ENCODE data around the gene TMEM237. TPM values are rescaled to one million over a fixed set of nuclear protein-coding genes. Genes with fewer than 3 reads are reported as not detected.

The TMEM237 gene
- total and polyA plus RNA-seq, 4 donors, result 1.2 to 5.2 (median 2.2) TPM

DNA sequence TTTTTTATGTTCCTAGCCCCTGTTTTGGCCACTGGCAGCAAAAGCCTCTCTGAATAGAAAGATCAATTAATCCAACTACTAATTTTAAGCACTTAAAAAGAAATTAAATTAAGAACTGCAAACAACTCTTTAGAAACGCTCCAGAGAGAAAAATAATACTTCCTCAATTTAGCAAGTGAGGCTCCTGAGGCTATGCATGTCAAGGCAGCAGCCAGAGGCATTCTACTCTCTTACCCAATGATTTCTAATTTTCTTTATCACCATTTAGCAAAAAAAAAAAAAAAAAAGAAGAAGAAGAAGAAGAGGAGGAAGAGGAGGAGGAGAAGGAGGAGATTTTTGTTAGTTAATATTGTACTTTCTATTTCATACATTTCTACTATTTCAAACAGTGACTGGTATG is 68.5 kb downstream of the TMEM237 start:
- no peak overlapping the region for H3K27ac ChIP-seq (ENCODE audit: low read depth in 1 of 2, low read length in 2 of 2)
- no peak for DNase-seq (ENCODE audit: low spot score)
- TF ChIP-seq TAF1 (conservative IDR thresholded peaks at IDR 0.05), result no peak
- TF ChIP-seq, protein P1, sequence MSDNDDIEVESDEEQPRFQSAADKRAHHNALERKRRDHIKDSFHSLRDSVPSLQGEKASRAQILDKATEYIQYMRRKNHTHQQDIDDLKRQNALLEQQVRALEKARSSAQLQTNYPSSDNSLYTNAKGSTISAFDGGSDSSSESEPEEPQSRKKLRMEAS (IDR thresholded peaks at IDR 0.05), result no peak
- no peak for TF ChIP-seq FOXA1 (IDR thresholded peaks at IDR 0.05)
- TF ChIP-seq HNF4G (IDR thresholded peaks at IDR 0.05), result no peak
- TF ChIP-seq RXRA (IDR thresholded peaks at IDR 0.05), result no peak
- no peak for TF ChIP-seq RAD21 (IDR thresholded peaks at IDR 0.05)
- TF ChIP-seq EGR1 (IDR thresholded peaks at IDR 0.05; ENCODE audit: low read depth in 2 of 2), result no peak
- no peak for TF ChIP-seq GABPA (IDR thresholded peaks at IDR 0.05 in 1 of 2, conservative IDR thresholded peaks at IDR 0.05 in 1 of 2)
- TF ChIP-seq FOXA2 (IDR thresholded peaks at IDR 0.05), result no peak
- TF ChIP-seq, protein P2, sequence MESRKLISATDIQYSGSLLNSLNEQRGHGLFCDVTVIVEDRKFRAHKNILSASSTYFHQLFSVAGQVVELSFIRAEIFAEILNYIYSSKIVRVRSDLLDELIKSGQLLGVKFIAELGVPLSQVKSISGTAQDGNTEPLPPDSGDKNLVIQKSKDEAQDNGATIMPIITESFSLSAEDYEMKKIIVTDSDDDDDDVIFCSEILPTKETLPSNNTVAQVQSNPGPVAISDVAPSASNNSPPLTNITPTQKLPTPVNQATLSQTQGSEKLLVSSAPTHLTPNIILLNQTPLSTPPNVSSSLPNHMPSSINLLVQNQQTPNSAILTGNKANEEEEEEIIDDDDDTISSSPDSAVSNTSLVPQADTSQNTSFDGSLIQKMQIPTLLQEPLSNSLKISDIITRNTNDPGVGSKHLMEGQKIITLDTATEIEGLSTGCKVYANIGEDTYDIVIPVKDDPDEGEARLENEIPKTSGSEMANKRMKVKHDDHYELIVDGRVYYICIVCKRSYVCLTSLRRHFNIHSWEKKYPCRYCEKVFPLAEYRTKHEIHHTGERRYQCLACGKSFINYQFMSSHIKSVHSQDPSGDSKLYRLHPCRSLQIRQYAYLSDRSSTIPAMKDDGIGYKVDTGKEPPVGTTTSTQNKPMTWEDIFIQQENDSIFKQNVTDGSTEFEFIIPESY (IDR thresholded peaks at IDR 0.05), result no peak
- no peak for TF ChIP-seq NR2F2 (IDR thresholded peaks at IDR 0.05)
- no peaks in the 10 kb centered on the region for H3K9me3 ChIP-seq (ENCODE audit: control insufficient read depth in 4 of 4, low read length in 3 of 4)
- no peak overlapping the region for H3K9ac ChIP-seq (ENCODE audit: low read depth in 1 of 2, low read length in 2 of 2)
- no peaks in the 10 kb centered on the region for H3K27me3 ChIP-seq (ENCODE audit: control insufficient read depth in 4 of 4, insufficient read depth in 4 of 4, low read length in 3 of 4)
- H3K36me3 ChIP-seq (ENCODE audit: control insufficient read depth in 4 of 4, insufficient read depth in 3 of 4, low read depth in 1 of 4, low read length in 3 of 4), result no peaks in the 10 kb centered on the region
- 77% methylated on average over 1 of the region's 1 CpG for WGBS
- H3K4me1 ChIP-seq (ENCODE audit: control insufficient read depth in 4 of 4, insufficient read depth in 4 of 4, low read length in 3 of 4), result no peaks in the 10 kb centered on the region
- H3K4me3 ChIP-seq (ENCODE audit: low read depth in 1 of 3, low read length in 3 of 3), result no peak overlapping the region

DNA sequence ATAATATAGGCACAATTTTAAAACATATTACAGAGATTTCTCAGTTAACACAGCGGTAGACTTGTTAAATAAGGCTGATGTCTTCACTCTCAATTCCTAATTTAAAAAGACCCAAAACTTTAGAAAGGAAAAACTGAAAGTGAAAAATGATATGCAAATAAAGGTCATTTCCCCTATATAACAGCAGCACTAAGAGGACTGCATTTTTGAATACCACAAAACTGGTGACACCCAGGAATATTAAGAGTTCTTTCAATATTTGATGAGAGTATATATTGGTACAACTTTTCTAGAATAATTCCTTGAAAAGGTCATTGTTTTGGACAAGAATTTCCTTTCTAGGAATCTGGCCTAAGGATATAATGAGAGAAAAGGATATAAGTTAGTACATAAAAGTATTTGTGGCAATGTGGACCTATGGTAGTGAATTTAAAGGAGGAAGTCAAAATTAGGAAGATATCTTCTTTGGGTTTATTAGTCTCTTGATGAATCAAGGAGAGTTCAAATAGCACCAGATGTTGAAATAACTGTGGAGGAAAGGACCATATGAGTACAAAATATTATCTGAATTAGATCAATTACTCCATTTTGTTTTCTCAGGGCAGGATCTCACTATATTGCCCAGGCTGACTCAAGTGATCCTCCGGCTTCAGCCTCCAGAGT is 70.3 kb downstream of the TMEM237 start:
- Histone ChIP-seq H3K27me3 (ENCODE audit: control insufficient read depth in 4 of 4, insufficient read depth in 4 of 4, low read length in 3 of 4) (no peaks in the 10 kb centered on the region), H3K4me3 (ENCODE audit: low read depth in 1 of 3, low read length in 3 of 3) (no peak overlapping the region), H3K9ac (ENCODE audit: low read depth in 1 of 2, low read length in 2 of 2) (no peak overlapping the region), H3K4me1 (ENCODE audit: control insufficient read depth in 4 of 4, insufficient read depth in 4 of 4, low read length in 3 of 4) (no peaks in the 10 kb centered on the region), H3K36me3 (ENCODE audit: control insufficient read depth in 4 of 4, insufficient read depth in 3 of 4, low read depth in 1 of 4, low read length in 3 of 4) (no peaks in the 10 kb centered on the region), H3K9me3 (ENCODE audit: control insufficient read depth in 4 of 4, low read length in 3 of 4) (no peaks in the 10 kb centered on the region), H3K27ac (ENCODE audit: low read depth in 1 of 2, low read length in 2 of 2) (no peak overlapping the region)
- no peak for DNase-seq (ENCODE audit: low spot score)
- WGBS, result 89% methylated on average over 2 of the region's 2 CpGs
- TF ChIP-seq, protein P2 (IDR thresholded peaks at IDR 0.05), result no peak
- TF ChIP-seq RAD21 (IDR thresholded peaks at IDR 0.05) (no peak), GABPA (IDR thresholded peaks at IDR 0.05 in 1 of 2, conservative IDR thresholded peaks at IDR 0.05 in 1 of 2) (no peak), FOXA2 (IDR thresholded peaks at IDR 0.05) (no peak)

Small RNAs within 50 kb of the gene (small RNA-seq; reads per million reads assigned to genes)
- not detected for gene RNU6-651P

Other genes with a start within 250 kb of the TMEM237 start
- 100 to 1,000 TPM in 1 of 2 donors, 10 to 100 TPM in 1; 18.7 to 207 TPM for gene TRAK2, start 192.0 kb downstream of the TMEM237 start, total RNA-seq
- gene TRAK2, start 192.0 kb downstream of the TMEM237 start, polyA plus RNA-seq, result 1 to 10 TPM; 6.1 to 6.2 TPM
- gene STRADB, start 191.8 kb downstream of the TMEM237 start, total RNA-seq, result 100 to 1,000 TPM in 1 of 2 donors, 10 to 100 TPM in 1; 56.1 to 199 TPM
- gene STRADB, start 191.8 kb downstream of the TMEM237 start, polyA plus RNA-seq, result 10 to 100 TPM; 35.9 to 78.6 TPM
- gene MPP4, start 55.1 kb upstream of the TMEM237 start, total RNA-seq, result under 1 TPM in 1 of 2 donors, not detected in 1; 0.25 TPM
- gene MPP4, start 55.1 kb upstream of the TMEM237 start, polyA plus RNA-seq, result under 1 TPM; 0.02 to 0.07 TPM
- 10 to 100 TPM; 20.8 to 35.3 TPM for gene ALS2, start 137.4 kb upstream of the TMEM237 start, total RNA-seq
- gene ALS2, start 137.4 kb upstream of the TMEM237 start, polyA plus RNA-seq, result 1 to 10 TPM; 8.2 to 9.1 TPM
- gene CDK15, start 163.0 kb upstream of the TMEM237 start, total RNA-seq, result under 1 TPM; under 0.01 to 0.47 TPM
- gene CDK15, start 163.0 kb upstream of the TMEM237 start, polyA plus RNA-seq, result under 1 TPM in 1 of 2 donors, not detected in 1; 0.06 TPM

Data from liver (tissue), 10 donors.